Endodermal cell (in vitro differentiated cells): ENCODE measurements around the gene DRAM1. TPM values are rescaled to one million over a fixed set of nuclear protein-coding genes. Genes with fewer than 3 reads are reported as not detected.
"Not testable (repeated sequence)": the region's sequence is repeated elsewhere in the genome, so short reads cannot be mapped to it uniquely, and the experiment has no call there.

Experiments
- DNase-seq: peaks from one replicate; pipeline ENCODE4 v3.0.0-alpha.2; 2017
- H3K27ac ChIP-seq: 2 replicates; pipeline ENCODE4 v1.5.1; 2013; ENCODE audit warnings: mild to moderate bottlenecking, low read depth, low read length, moderate library complexity
- H3K27me3 ChIP-seq: 2 replicates; pipeline ENCODE4 v1.6.1; 2013; ENCODE audit warnings: mild to moderate bottlenecking, low read length, moderate library complexity; ENCODE audit not compliant: insufficient read depth, control insufficient read depth, poor library complexity, severe bottlenecking
- H3K36me3 ChIP-seq: 2 replicates; pipeline ENCODE4 v1.7.0; 2013; ENCODE audit warnings: mild to moderate bottlenecking, low read length, moderate library complexity; ENCODE audit not compliant: control insufficient read depth, insufficient read depth
- H3K4me1 ChIP-seq: one replicate; pipeline ENCODE4 v1.7.0; 2013; ENCODE audit warnings: low read length; ENCODE audit not compliant: control insufficient read depth, insufficient read depth
- H3K4me3 ChIP-seq: 2 replicates; pipeline ENCODE4 v1.5.1; 2013; ENCODE audit warnings: mild to moderate bottlenecking, low read length, moderate library complexity
- H3K9ac ChIP-seq: 2 replicates; pipeline ENCODE4 v1.6.1; 2013; ENCODE audit warnings: mild to moderate bottlenecking, low read length, moderate library complexity; ENCODE audit not compliant: poor library complexity, severe bottlenecking; ENCODE audit errors: extremely low read depth
- H3K9me3 ChIP-seq: 2 replicates; pipeline ENCODE4 v1.6.1; 2013; ENCODE audit warnings: mild to moderate bottlenecking, low read length, moderate library complexity; ENCODE audit not compliant: control insufficient read depth
- H3K27ac Mint-ChIP-seq: 2 replicates; pipeline ENCODE4 v1.8.0; 2020; ENCODE audit warnings: mixed read lengths
- H3K27me3 Mint-ChIP-seq: 2 replicates; pipeline ENCODE4 v1.8.0; 2021; ENCODE audit warnings: mild to moderate bottlenecking, mixed read lengths; ENCODE audit not compliant: insufficient read depth
- H3K36me3 Mint-ChIP-seq: 2 replicates; pipeline ENCODE4 v1.8.0; 2020; ENCODE audit warnings: low read depth, mixed read lengths
- H3K4me1 Mint-ChIP-seq: 2 replicates; pipeline ENCODE4 v1.8.0; 2020; ENCODE audit warnings: mixed read lengths
- H3K4me3 Mint-ChIP-seq: 2 replicates; pipeline ENCODE4 v1.8.0; 2020; ENCODE audit warnings: mild to moderate bottlenecking, moderate library complexity, mixed read lengths
- H3K9me3 Mint-ChIP-seq: 2 replicates; pipeline ENCODE4 v1.8.0; 2020; ENCODE audit warnings: mild to moderate bottlenecking, mixed read lengths
- WGBS, 2 experiments: methylation state at CpG; one replicate each; pipeline versions ENCODE4 v1.1.5 to v1.1.7; 2013; ENCODE audit warnings: missing lambda C conversion rate in 2 of 2, mixed read lengths in 1 of 2; ENCODE audit not compliant: insufficient coverage in 1 of 2, insufficient read length in 1 of 2; 5-methylcytosine and 5-hydroxymethylcytosine counted together
- total RNA-seq, 2 donors: library from RNA; stranded (reverse); fragmentation: NEBNext Ultra II Directional in 1 of 2; extraction: Animal tissue kit (Norgen Biotek cat#: 25700) in 1 of 2; gene quantifications; 2 replicates in 1 of 2; 3 replicates in 1 of 2; pipeline ENCODE4 v1.2.1, GENCODE V29; 2021
- TF ChIP-seq, protein P1 (sequence below): fragments of 200-600 bp; sonication (generic); conservative IDR thresholded peaks from 2 replicates; pipeline ENCODE4 v1.5.0; 2021; ENCODE audit warnings: antibody characterized with exemption, mild to moderate bottlenecking

Gene DRAM1
- total RNA-seq, 2 donors from 2014 or later: 0.91 to 1.3 TPM

DNA sequence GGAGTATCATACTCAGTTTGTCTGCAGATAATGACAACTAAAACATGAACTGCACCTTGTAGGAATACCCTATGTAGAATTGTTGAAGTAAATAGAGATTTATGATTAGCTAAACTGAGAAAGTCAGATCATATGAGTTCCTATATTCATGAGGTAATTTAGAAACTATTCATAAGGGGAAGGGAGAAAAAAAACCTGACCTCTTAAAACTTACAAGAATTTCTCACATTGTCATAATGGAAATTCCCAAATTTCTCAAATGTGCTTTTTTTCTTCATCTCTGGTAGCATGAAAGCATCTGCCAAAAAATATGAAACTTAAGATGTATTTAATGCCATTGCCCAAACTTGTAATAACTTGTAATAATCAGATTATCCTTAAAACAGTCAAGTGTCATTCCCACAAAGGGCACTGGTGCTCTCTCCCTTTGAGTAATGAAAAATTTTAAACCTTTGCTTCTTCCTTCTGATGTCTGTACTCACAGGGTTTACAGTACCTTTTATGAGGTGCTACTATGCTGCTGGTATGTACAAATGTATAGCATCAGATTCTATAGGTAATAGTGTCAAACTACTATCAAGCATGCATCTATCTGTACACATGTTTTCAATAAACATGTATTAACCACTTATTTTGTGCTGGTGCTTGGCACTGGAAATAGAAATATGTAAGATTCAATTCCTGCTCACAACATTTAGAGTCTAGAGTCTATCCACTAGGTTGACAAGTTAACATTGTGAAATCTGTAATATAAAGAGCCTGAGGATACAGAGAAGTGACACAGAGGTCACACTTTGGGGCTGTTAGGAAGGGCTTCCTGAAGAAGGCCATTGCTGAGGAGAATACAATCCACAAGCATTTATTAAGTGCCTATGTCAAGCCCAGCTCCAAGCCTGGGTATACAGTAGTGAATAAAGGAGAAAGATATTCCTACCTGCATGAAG, 17.4 kb upstream of the DRAM1 start:
- TF ChIP-seq, protein P1, sequence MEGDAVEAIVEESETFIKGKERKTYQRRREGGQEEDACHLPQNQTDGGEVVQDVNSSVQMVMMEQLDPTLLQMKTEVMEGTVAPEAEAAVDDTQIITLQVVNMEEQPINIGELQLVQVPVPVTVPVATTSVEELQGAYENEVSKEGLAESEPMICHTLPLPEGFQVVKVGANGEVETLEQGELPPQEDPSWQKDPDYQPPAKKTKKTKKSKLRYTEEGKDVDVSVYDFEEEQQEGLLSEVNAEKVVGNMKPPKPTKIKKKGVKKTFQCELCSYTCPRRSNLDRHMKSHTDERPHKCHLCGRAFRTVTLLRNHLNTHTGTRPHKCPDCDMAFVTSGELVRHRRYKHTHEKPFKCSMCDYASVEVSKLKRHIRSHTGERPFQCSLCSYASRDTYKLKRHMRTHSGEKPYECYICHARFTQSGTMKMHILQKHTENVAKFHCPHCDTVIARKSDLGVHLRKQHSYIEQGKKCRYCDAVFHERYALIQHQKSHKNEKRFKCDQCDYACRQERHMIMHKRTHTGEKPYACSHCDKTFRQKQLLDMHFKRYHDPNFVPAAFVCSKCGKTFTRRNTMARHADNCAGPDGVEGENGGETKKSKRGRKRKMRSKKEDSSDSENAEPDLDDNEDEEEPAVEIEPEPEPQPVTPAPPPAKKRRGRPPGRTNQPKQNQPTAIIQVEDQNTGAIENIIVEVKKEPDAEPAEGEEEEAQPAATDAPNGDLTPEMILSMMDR: no peak
- Histone ChIP-seq H3K36me3 (no peaks in the 10 kb centered on the region), H3K9ac (no peak overlapping the region), H3K4me1 (no peaks in the 10 kb centered on the region), H3K27ac (no peak overlapping the region), H3K9me3 (no peaks in the 10 kb centered on the region), H3K27me3 (no peaks in the 10 kb centered on the region), H3K4me3 (no peak overlapping the region)
- Mint-ChIP-seq H3K4me1 (no peaks in the 10 kb centered on the region), H3K4me3 (no peak overlapping the region), H3K27ac (no peak overlapping the region), H3K9me3 (peaks cover under 1% of the 10 kb centered on the region), H3K36me3 (no peaks in the 10 kb centered on the region), H3K27me3 (no peaks in the 10 kb centered on the region)
- DNase-seq: no peak

DNA sequence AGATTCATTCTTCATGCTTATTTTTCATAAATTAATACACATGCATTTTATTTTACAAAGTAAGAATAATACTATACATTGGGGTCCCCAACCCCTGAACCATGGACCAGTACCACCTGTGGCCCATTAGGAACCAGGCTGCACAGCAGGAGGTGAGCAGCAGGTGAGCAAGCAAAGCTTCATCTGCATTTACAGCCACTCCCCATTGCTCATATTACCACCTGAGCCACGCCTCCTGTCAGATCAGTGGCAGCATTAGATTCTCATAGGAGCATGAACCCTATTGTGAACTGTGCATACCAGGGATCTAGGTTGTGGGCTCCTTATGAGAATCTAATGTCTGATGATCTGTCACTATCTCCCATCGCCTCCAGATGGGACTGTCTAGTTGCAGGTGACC, 15.7 kb upstream of the DRAM1 start:
- not testable (repeated sequence) for H3K9ac ChIP-seq, H3K9me3 Mint-ChIP-seq, H3K9me3 ChIP-seq, H3K27ac ChIP-seq, DNase-seq, H3K4me1 ChIP-seq, H3K36me3 Mint-ChIP-seq, H3K36me3 ChIP-seq, H3K27ac Mint-ChIP-seq, H3K4me3 Mint-ChIP-seq, H3K27me3 ChIP-seq, H3K4me1 Mint-ChIP-seq, H3K27me3 Mint-ChIP-seq, H3K4me3 ChIP-seq
- 86% methylated on average over 2 of the region's 2 CpGs; no CpG with 5 or more reads in 1 of the 2 experiments for WGBS, 2 experiments

DNA sequence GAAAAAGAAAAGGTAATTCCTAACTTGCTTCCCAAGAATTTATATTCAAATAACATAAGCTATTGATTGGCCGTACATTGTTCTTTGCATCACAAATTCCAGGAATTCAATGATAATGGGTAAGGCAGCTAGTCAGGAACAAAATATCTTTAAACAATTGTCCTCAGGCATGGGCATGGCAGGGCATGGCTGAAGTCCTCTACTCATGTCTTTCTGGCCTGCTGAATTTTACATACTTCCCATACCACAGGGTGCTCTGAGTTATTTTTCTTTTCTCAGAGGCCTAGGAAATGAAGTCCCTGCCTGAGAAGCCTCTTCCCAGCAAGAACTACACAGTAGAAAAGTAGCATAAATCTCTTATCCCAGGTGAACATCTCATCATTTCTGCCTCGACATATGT, 15.1 kb upstream of the DRAM1 start:
- Mint-ChIP-seq H3K4me1 (no peaks in the 10 kb centered on the region), H3K9me3 (peaks cover 7% of the 10 kb centered on the region), H3K4me3 (no peak overlapping the region), H3K27ac (no peak overlapping the region), H3K36me3 (no peaks in the 10 kb centered on the region), H3K27me3 (no peaks in the 10 kb centered on the region)
- Histone ChIP-seq H3K4me1 (no peaks in the 10 kb centered on the region), H3K36me3 (no peaks in the 10 kb centered on the region), H3K9me3 (no peaks in the 10 kb centered on the region), H3K9ac (no peak overlapping the region), H3K27ac (no peak overlapping the region), H3K4me3 (no peak overlapping the region), H3K27me3 (no peaks in the 10 kb centered on the region)
- no peak for DNase-seq
- 86 to 92% methylated on average over 1 to 2 of the region's 2 CpGs for WGBS, 2 experiments
- TF ChIP-seq, protein P1: no peak
